Activated CD8-positive, alpha-beta memory T cell treated with anti-CD3 and anti-CD28 coated beads, Interleukin-2, amount 50 U/mL, for 48 hours (primary cell): ENCODE measurements around the gene CADM1.

Source experiments
- DNase-seq: peaks from one replicate; pipeline ENCODE4 v3.0.0-alpha.2; 2020

The CADM1 gene

GRCh38 chr11:115391598-115391997 is 112.6 kb downstream of the CADM1 start:
- no peak for DNase-seq

DNA sequence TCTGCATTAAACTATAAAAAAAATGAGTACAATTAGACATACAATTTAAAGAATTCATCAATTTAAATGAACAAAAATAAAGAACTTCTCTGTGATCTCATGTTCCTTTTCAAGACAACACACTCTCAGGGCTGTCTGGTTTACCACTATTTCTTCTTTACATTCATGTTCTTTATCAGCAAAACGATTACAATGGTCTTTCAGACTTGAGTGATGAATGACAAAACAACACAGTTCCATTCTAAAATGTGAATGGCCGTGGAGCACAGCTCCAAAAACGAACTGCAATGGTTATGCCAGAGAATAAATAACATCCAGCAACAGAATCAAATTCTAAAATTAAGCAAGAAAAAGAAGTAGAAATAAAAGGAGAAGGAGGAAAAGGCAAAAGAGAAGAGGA is 113.1 kb downstream of the CADM1 start:
- no peak for DNase-seq

- no peak for DNase-seq
These were observed 113.8 kb downstream of the CADM1 start for GRCh38 chr11:115390441-115390840.

DNA sequence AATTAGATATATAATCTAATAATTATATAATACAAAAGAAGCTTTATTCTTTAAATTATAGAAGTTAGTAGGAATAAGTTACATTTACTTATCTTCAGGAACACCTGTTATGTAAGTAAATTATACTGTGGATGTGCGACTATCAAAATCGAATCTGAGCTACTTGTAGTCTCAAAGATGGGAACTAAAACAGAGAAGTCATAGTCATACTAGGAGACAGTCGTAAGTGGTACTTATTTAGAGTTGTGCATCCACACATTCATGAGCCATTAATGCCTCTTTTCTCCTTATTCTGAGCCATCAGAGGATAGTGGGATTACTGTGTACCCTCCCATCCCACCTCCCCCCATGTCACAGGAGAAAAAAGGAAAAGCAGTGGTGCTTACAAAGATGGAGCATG is 114.4 kb downstream of the CADM1 start:
- no peak for DNase-seq

GRCh38 chr11:115385226-115385625 is 119.0 kb downstream of the CADM1 start:
- DNase-seq = no peak

- no peak for DNase-seq
These were observed 120.0 kb downstream of the CADM1 start for GRCh38 chr11:115384236-115384635.

GRCh38 chr11:115383431-115383830 is 120.8 kb downstream of the CADM1 start:
- no peak for DNase-seq

- no peak for DNase-seq
These were observed 124.7 kb downstream of the CADM1 start for GRCh38 chr11:115379528-115379927.

DNA sequence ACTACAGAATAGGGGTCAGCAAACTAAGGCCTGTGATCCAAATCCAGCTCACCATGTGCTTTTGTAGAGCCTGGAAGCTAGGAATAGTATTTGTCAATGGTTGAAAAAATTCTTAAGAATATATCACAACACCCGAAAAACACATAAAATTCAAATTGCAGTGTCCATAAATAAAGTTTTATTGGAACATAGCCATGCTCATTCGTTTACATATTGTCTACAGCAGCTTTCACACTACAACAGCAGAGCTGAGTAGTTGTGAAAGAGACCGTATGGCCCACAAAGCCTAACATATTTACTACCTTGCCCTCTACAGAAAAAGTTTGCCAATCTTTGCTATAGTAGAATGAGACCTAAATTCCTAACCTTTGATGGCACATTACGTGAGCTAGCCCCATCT is 125.7 kb downstream of the CADM1 start:
- DNase-seq = no peak

GRCh38 chr11:115377882-115378296 is 126.3 kb downstream of the CADM1 start:
- DNase-seq = no peak

DNA sequence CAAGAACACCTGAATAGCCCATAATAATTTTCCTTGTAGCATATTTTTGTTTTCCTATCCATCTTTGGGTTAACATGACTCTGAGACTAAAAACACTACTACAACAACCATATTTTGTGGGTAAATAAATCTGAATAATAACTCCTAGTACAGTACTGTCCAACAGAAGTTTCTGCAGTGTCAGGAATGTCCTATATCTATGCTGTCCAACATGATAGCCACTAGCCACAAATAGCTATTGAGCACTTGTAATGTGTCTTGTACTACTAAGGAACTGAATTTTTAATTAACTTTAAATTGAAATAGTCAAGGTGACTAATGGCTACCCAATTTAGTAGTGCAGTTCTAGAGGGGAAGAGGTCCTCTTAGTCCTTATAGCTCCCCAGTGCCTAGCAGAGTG is 135.6 kb downstream of the CADM1 start:
- no peak for DNase-seq

- no peak for DNase-seq
These were observed 137.4 kb downstream of the CADM1 start for GRCh38 chr11:115366826-115367225.

- DNase-seq = no peak
These were observed 138.3 kb downstream of the CADM1 start for GRCh38 chr11:115365907-115366306.

GRCh38 chr11:115364896-115365295 is 139.3 kb downstream of the CADM1 start:
- no peak for DNase-seq

DNA sequence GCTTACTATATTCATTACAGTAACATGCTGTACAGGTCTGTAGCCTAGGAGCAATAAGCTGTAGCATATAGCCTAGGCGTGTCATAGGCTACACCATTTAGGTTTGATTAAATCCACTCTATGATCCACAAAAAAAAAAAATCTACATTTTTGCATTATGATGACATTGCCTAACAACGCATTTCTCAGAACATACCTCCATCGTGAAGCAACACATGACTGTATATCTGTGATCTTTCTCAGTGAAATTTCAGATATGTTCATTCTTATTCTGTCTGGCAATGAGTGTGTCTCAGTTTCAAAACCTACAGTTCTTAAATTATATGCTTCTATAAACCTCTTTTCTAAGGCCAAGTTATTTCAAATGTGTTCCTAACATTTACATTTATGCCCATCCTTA is 140.3 kb downstream of the CADM1 start:
- no peak for DNase-seq

DNA sequence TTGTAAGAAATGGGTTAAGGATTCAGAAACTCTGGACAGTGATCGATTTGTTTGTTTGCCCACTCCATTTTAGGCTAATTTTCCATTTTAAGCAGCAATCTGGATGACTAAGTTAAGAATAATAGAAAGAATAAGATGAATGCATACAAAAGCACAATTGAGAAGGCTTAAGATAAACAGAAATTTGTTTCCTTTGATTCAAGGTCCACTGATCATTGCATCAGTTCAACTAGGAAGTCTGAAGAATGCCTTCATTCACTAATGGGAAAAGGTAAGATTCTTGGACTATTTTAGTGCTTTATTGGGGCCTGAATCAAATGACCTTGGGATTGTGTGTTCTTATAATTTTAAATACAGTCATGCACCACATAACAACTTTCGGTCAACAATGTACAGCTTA is 140.8 kb downstream of the CADM1 start:
- DNase-seq = no peak

DNA sequence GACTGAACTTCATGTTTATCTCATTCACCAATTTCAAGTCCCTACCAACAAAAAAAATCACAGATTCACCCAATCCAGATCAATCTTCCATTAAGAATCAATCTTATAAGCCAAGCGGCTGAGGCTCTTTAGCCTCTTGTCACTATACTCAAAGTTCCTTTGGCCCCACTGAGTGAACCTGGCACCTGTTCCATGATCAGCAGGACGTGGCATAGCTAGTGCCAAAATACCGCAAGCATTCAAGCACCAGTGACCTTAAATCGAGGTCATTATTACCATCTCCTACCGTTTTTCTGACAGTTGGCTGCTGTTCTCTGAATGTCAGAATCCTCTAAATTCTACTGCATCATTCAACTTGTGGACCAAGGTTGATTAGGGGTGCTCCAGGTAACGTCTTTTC is 141.2 kb downstream of the CADM1 start:
- DNase-seq = no peak

GRCh38 chr11:115361025-115361424 is 143.2 kb downstream of the CADM1 start:
- DNase-seq = no peak

- no peak for DNase-seq
These were observed 143.9 kb downstream of the CADM1 start for GRCh38 chr11:115360186-115360824.

DNA sequence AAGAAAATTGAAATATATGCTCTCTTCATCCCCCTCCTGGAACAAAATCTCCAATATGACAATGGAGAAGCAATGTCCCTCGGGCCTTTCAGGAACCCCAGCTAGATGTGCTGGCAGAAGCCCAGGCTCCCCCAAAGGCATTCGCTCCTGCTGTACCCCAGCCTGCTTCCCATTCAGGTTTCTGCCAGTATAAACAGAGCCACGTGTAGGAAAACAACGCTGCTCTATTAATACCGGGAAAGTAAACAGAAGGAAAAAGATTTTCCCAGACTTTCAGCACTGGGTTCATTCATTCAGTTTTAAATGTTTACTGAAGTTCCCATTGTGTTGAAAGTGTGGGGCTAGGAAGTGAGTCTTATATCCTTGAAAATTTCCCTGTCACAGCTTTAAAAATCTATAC is 147.1 kb downstream of the CADM1 start:
- DNase-seq = no peak

GRCh38 chr11:115352805-115353485 is 151.3 kb downstream of the CADM1 start:
- DNase-seq = no peak

GRCh38 chr11:115349335-115350017 is 154.7 kb downstream of the CADM1 start:
- no peak for DNase-seq

DNA sequence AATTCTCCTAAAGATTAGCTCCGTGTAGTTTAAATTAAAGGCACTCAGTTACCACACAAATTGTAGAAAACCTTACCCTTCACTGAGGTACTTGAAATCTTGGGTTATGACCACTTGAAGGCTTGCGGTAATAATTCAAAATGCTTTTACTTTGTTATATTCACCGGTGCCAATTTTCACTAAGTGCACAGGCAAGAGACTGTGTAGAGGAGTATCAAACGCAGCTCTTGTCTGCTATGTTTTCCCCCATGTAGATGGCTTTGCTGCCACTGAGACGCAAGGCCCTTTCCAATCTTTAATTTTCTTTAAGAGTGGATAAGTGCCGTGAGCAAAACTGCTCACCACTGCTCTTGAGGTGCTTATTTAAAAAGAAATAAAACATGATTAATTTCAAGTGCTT is 155.8 kb downstream of the CADM1 start:
- DNase-seq = no peak

- no peak for DNase-seq
These were observed 157.1 kb downstream of the CADM1 start for GRCh38 chr11:115347106-115347505.
